A204.1 (cell line): ENCODE results near the gene UBALD2.
"Not testable (repeated sequence)": the region's sequence is repeated elsewhere in the genome, so short reads cannot be mapped to it uniquely, and the experiment has no call there.

Source experiments
- FAIRE-seq: peaks from 2 replicates; lab custom pipeline; 2012; peaks lifted over from hg19 to GRCh38; lab: Jason Lieb, UNC

The UBALD2 gene

DNA sequence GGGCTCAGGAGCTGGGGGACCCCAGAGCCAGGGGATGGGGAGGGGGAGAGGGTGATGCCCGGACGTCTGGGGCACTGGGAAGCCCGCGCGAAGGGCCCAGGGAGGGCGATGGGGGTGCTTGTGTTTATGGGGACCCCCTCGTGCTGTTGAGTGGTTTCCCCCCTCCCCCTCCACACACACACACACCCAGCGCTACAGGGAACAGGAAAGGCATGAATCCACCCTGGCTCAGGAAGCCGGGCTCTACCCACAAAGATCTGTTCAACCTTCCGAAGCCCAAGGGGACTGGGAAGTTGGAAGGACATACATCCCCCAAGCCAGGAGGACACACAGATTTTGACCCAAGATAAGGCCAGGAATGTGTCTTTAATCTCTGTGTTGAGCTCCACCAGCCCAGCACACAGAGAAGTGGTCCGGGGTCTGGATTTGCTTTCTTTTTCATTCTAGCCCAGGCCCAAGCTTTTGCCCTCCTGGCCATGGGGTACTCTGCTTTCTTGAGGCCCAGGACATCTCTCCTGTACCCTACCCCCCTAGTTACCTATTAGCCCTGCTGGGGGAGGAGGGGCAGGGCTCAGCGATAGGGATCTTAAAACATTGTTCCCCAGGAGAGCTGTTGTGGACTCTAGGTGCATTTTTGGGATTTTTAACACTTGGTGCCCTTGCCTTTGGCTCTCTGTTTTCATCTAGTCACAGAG lies 1.2 kb downstream of the UBALD2 start:
- FAIRE-seq: no peak

GRCh38 chr17:76267051-76267576 lies 2.0 kb downstream of the UBALD2 start:
- no peak for FAIRE-seq

- not testable (repeated sequence) for FAIRE-seq
Measured at GRCh38 chr17:76267581-76268001, 2.4 kb downstream of the UBALD2 start.

DNA sequence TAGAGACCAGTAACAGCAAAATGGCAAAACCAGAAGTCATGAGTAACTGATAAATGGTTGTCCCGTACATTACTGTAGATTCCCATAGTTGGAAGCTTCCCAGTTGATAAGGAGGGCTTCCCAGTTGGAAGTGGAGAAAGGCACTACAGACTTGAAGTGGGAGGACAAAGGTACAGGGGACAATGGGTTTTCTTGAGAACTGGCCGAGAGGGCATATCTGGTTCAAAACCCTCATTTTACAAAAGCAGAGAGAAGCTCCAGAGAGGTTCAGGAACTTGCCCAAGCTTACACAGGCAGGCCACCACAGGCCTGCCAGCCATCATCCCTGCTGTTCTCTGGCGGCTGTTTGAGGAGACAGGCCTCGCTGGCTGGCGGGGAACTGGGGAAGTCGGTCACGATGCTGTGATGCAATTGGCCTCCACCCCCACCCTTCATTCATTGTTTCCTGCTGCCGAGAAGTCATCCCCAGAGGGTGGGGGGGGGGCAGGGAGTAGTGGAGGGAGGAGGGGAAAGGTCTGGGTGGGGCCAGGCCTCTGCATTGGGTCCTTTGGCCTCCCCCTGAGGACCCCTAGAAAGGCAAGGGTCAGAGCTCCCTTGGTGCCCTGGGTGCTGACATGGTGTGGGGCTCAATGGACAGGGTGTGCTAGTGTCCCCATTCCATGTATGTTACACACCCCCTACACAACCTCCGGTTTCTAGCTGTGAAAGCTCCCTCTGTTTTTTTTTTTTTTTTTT lies 3.0 kb downstream of the UBALD2 start:
- FAIRE-seq: no peak

DNA sequence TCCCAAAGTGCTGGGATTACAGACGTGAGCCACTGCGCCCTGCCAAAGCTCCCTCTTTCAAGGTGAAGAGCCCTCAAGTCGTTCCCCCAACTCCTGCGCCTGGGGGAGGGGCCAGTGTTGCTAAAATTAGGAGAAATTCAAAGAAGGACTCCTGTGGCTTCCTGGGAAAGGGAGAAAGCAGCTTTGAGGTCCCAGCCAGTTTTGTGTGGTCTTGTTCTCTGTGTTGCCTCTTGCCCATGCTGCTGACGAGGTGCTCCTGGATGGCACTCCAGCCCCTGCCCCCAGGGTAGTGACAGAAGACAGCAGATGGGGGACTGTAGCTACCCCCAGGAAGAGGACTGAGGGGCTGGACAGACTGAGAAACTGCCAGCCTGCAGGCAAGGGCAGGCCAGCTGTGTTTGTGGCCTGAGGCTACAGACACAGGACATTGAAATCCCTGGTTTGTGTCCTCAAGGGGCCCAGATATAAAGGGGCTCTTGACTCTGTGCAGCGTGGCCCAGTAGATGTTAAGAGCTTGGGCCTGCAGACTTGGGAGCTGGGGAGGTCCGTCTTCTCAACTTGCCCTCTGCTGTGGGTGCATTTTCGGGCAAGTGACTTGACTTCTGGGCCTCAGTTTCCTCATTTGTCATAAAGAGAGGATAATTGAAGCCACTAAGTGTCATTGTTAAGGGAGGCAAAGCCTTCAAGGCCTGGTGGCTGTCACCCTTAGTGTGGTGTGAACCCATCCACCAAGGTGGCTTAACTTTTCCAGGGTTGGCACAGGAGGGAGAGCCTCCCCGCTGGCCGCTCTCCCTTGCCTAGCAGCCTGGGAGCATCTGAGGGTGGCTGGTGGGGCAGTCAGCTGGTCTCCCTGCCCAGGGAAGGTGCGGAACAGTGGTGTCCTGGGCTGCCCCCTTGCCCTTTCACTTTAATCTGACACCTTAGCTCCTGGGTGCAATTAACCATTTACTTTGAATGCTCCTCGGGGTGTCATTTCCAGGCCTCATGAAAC lies 4.1 kb downstream of the UBALD2 start:
- no peak for FAIRE-seq

- no peak for FAIRE-seq
Measured at GRCh38 chr17:76270127-76270592, 5.0 kb downstream of the UBALD2 start.

DNA sequence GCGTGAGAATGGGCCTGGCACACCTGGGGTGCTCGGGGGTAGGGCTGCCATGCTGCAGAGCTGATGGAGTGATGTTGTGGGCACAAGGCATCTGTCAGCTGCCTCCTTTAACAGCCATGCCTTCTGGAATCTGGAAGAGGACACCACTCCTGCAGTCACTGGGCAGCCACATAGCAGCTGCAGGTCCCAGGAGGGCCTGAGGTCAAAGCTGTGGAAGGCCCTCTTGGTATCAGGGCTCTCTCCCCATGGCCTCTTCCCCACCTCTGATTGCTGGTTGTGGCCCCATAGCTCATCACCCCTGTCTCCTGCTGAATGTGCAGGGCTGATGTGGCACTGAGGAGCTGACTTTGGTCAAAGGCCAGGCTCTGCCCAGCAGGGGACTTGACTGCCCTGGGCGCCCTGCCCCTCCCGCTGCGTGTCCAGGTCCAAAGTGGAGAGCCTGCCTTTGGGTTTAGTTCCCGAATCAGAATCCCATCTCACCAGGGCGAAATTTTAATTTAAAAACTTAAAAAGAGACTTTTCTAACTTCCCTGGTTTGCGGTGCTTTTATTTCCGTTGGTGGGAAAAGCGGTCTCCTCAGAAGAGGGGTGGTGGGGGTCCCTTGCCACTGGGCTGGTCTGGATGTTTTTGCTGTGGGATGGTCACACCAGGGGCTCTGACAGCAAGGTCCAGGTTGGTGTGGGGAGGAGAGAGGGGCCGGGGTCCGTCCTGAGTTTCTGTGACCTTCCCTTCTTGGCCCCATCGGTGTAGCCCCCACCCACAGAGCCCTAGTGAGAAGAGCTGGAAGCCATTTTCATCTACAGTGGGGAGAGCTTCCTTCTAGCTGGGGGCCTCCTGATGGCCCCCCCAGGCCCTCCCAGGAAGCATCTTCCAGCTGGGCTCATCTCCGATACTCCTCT lies 5.9 kb downstream of the UBALD2 start:
- FAIRE-seq: no peak

GRCh38 chr17:76271669-76272540 lies 6.8 kb downstream of the UBALD2 start:
- no peak for FAIRE-seq

GRCh38 chr17:76272541-76273444 lies 7.6 kb downstream of the UBALD2 start:
- FAIRE-seq: no peak

GRCh38 chr17:76273445-76274111 lies 8.4 kb downstream of the UBALD2 start:
- FAIRE-seq: no peak

DNA sequence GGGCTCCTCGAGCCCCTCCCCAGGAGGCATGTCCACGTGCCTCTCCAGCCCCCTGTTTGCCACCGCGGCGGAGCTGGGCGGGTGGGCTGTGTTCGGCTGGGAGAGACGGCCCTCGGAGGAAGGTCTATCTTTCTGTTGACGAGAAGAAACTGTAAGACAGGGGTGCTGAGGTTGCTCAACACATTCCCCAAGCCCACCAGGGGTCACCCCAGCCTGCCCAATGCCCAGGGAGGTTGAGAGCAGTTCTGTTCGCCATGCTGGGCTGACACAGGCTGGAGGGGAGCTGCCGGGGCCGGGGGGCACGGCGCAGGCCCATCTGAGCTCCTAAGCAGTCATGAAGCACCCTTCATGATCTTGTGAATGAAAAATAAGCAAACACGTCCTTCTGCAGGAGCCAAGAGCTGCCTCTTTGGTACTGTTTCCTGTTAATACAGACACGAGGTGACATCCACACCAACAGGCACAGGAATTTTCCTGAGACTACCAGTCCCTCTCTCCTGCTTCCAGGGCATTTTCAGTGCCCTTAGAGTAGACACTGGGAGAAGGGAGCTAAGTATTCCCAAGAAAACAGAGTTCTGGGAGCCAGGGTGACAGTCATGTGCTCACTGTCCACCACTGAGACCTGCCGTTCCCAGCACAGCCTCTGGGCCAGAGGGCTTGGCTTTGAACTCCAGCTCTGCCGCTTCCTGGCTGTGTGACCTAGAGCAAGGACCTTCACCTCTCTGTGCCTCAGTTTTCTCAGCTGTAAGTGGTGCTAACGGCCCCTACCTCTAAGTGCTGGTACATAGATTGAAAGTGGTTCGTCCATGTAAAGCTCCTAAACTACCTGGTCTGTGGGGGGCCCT lies 9.2 kb downstream of the UBALD2 start:
- FAIRE-seq: no peak

- no peak for FAIRE-seq
Measured at GRCh38 chr17:76275382-76276068, 10.4 kb downstream of the UBALD2 start.

GRCh38 chr17:76276069-76276431 lies 10.9 kb downstream of the UBALD2 start:
- FAIRE-seq: no peak

GRCh38 chr17:76276461-76277299 lies 11.5 kb downstream of the UBALD2 start:
- FAIRE-seq: no peak

DNA sequence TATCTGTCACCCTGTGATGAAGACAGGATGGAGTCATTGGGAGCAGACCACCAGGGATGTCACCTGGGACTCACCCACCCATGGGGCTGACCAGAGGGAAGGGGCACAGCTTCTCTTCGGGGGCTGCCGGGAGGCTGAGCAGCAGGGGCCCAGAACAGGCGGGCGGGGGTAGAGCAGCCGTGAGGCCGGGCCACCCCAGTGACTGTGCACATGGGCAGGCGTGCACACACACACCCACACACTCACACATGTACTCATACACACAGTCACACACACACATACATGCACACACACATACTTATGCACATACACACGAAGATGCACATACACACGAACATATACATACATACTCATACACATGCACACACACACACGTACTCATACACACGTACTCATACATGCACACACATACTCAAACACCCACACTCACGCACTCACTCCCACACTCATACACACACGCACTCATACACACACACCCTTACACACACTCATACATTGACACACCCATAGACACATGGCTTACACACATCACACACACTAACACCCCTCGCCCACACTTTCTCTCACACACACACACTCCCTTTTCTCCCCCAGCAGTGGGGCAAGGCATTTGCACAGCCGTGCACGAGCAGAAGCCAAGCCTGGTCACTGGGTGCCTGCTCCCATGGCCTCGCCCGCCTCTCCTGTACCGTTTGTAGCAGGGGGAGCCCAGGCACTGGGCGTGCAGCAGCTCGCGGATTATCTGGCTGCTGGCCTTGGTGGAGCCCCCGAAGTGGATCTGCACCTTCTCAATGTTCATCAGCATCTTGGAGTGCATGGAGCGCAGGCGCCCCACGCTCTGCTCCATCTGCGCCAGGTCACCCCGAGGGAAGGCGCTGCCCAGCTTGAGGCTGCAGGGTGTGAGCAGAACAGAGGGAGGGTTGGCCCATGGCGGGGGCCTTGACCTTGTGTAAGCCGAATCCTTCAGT lies 12.4 kb downstream of the UBALD2 start:
- no peak for FAIRE-seq
